OCI-LY1 (cell line): ENCODE data around the gene PARD6B.

ENCODE experiments used
- H2AFZ ChIP-seq: fragments of 200-600 bp; sonication (generic), shearing (Covaris generic); 2 replicates; pipeline ENCODE4 v1.6.0; 2014; ENCODE audit warnings: antibody characterized with exemption, mild to moderate bottlenecking, low read length
- H3F3A ChIP-seq: fragments of 200-600 bp; sonication (generic), shearing (Covaris generic); 2 replicates; pipeline ENCODE4 v1.6.0; 2014; ENCODE audit warnings: mild to moderate bottlenecking, antibody characterized with exemption, low read length, moderate library complexity; ENCODE audit not compliant: insufficient read depth
- H3K27ac ChIP-seq: fragments of 200-600 bp; sonication (generic); 2 replicates; pipeline ENCODE4 v1.5.1; 2014; ENCODE audit warnings: low read length, mixed run types, mild to moderate bottlenecking, low read depth; ENCODE audit not compliant: poor library complexity, severe bottlenecking
- H3K27me3 ChIP-seq: fragments of 200-600 bp; sonication (generic); 2 replicates; pipeline ENCODE4 v1.6.0; 2014; ENCODE audit warnings: antibody characterized with exemption, mild to moderate bottlenecking, low read length, moderate library complexity; ENCODE audit not compliant: insufficient read depth
- H3K36me3 ChIP-seq: fragments of 200-600 bp; sonication (generic); 2 replicates; pipeline ENCODE4 v1.6.1; 2014; ENCODE audit warnings: mild to moderate bottlenecking, antibody characterized with exemption, low read length, moderate library complexity, mixed read lengths; ENCODE audit not compliant: insufficient read depth
- H3K4me1 ChIP-seq: fragments of 200-600 bp; sonication (generic); 2 replicates; pipeline ENCODE4 v1.5.1; 2014; ENCODE audit warnings: mild to moderate bottlenecking, low read length, moderate library complexity; ENCODE audit not compliant: insufficient read depth, severe bottlenecking
- H3K4me2 ChIP-seq: fragments of 200-600 bp; sonication (generic), shearing (Covaris generic); 2 replicates; pipeline ENCODE4 v1.6.1; 2014; ENCODE audit warnings: low read length
- H3K4me3 ChIP-seq: fragments of 200-600 bp; sonication (generic); 2 replicates; pipeline ENCODE4 v1.5.1; 2014; ENCODE audit warnings: low read length, low read depth, mild to moderate bottlenecking, mixed read lengths; ENCODE audit not compliant: poor library complexity, severe bottlenecking
- H3K79me2 ChIP-seq: fragments of 200-600 bp; shearing (Covaris generic); 2 replicates; pipeline ENCODE4 v1.6.1; 2016; ENCODE audit warnings: mixed run types, low read length, mixed read lengths; ENCODE audit not compliant: insufficient read depth
- H3K9ac ChIP-seq: fragments of 200-600 bp; sonication (generic), shearing (Covaris generic); 2 replicates; pipeline ENCODE4 v1.6.1; 2014; ENCODE audit warnings: mild to moderate bottlenecking, low read length, mixed read lengths
- H3K9me2 ChIP-seq: fragments of 200-600 bp; sonication (generic), shearing (Covaris generic); 2 replicates; pipeline ENCODE4 v1.6.1; 2014; ENCODE audit warnings: low read depth, mild to moderate bottlenecking, low read length, mixed read lengths
- H3K9me3 ChIP-seq: fragments of 200-600 bp; shearing (Covaris generic); 2 replicates; pipeline ENCODE4 v1.6.1; 2014; ENCODE audit warnings: low read length, mixed read lengths
- H4K20me1 ChIP-seq: fragments of 200-600 bp; sonication (generic), shearing (Covaris generic); 2 replicates; pipeline ENCODE4 v1.6.0; 2016; ENCODE audit warnings: mild to moderate bottlenecking, low read length; ENCODE audit not compliant: insufficient read depth
- CTCF ChIP-seq: fragments of 200-600 bp; sonication (generic), shearing (Covaris generic); IDR thresholded peaks from 2 replicates; pipeline ENCODE4 v1.5.1; 2017; ENCODE audit warnings: mild to moderate bottlenecking, antibody characterized with exemption, low read length, moderate library complexity, mixed read lengths
- EZH2 ChIP-seq: fragments of 200-600 bp; sonication (generic), shearing (Covaris generic); IDR thresholded peaks from 2 replicates; pipeline ENCODE4 v1.8.0; 2017; ENCODE audit warnings: borderline replicate concordance, mixed run types, mild to moderate bottlenecking, antibody characterized with exemption, low read length, moderate library complexity, mixed read lengths

Gene PARD6B

GRCh38 chr20:50692552-50692933, 38.8 kb upstream of the PARD6B start:
- Histone ChIP-seq H3K27me3 (no peaks in the 10 kb centered on the region; the same call in 1 of the 2 replicates), H3K4me1 (no peaks in the 10 kb centered on the region), H3K9me2 (no peaks in the 10 kb centered on the region), H3K27ac (no peak overlapping the region), H3K9me3 (no peaks in the 10 kb centered on the region), H2AFZ (no peak overlapping the region), H3K9ac (no peak overlapping the region), H4K20me1 (no peaks in the 10 kb centered on the region), H3F3A (no peaks in the 10 kb centered on the region), H3K4me3 (no peak overlapping the region), H3K4me2 (no peak overlapping the region), H3K36me3 (no peaks in the 10 kb centered on the region), H3K79me2 (no peaks in the 10 kb centered on the region)
- TF ChIP-seq CTCF (no peak), EZH2 (no peak)

GRCh38 chr20:50693001-50693400, 38.4 kb upstream of the PARD6B start:
- no peaks in the 10 kb centered on the region for H3K9me3 ChIP-seq
- no peaks in the 10 kb centered on the region for H4K20me1 ChIP-seq
- no peaks in the 10 kb centered on the region for H3K36me3 ChIP-seq
- H3K4me1 ChIP-seq = no peaks in the 10 kb centered on the region
- H3F3A ChIP-seq = no peaks in the 10 kb centered on the region
- H3K27me3 ChIP-seq = no peaks in the 10 kb centered on the region; the same call in 1 of the 2 replicates
- no peaks in the 10 kb centered on the region for H3K79me2 ChIP-seq
- TF ChIP-seq EZH2 = no peak
- no peak overlapping the region for H2AFZ ChIP-seq
- H3K9me2 ChIP-seq = no peaks in the 10 kb centered on the region
- H3K4me3 ChIP-seq = no peak overlapping the region
- H3K4me2 ChIP-seq = no peak overlapping the region
- no peak overlapping the region for H3K9ac ChIP-seq
- no peak overlapping the region for H3K27ac ChIP-seq

- Histone ChIP-seq H3K36me3 (no peaks in the 10 kb centered on the region), H3F3A (no peaks in the 10 kb centered on the region), H4K20me1 (no peaks in the 10 kb centered on the region), H3K9ac (no peak overlapping the region), H3K4me1 (no peaks in the 10 kb centered on the region), H3K9me2 (no peaks in the 10 kb centered on the region), H3K4me3 (no peak overlapping the region), H3K9me3 (no peaks in the 10 kb centered on the region), H3K79me2 (no peaks in the 10 kb centered on the region), H3K27ac (no peak overlapping the region), H3K27me3 (no peaks in the 10 kb centered on the region; the same call in 1 of the 2 replicates), H3K4me2 (no peak overlapping the region), H2AFZ (no peak overlapping the region)
- TF ChIP-seq CTCF (no peak), EZH2 (no peak)
Measured at GRCh38 chr20:50694379-50695134, 36.8 kb upstream of the PARD6B start.
